ENCODE data around the gene PLEKHM3.

DNA sequence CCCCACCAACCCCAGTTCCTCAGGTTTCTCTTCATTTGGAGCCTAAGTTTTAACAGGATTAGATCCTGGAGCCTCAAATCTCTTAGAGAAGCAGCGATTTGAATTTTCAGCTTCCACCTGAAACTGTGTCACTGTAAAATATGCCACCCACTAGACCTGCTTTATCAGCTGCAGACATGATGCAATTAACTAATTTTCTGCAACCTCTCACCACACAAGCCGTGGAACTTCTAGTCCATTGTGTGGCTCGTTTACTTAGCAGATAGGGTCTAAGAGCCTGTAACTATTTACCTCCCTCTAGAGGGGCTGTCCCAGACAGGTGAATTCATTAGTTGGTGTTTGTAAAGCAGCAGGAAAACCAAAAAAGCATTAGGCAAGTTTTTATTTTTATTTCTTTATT lies 224.1 kb downstream of the PLEKHM3 start:
- TF ChIP-seq, protein P1, sequence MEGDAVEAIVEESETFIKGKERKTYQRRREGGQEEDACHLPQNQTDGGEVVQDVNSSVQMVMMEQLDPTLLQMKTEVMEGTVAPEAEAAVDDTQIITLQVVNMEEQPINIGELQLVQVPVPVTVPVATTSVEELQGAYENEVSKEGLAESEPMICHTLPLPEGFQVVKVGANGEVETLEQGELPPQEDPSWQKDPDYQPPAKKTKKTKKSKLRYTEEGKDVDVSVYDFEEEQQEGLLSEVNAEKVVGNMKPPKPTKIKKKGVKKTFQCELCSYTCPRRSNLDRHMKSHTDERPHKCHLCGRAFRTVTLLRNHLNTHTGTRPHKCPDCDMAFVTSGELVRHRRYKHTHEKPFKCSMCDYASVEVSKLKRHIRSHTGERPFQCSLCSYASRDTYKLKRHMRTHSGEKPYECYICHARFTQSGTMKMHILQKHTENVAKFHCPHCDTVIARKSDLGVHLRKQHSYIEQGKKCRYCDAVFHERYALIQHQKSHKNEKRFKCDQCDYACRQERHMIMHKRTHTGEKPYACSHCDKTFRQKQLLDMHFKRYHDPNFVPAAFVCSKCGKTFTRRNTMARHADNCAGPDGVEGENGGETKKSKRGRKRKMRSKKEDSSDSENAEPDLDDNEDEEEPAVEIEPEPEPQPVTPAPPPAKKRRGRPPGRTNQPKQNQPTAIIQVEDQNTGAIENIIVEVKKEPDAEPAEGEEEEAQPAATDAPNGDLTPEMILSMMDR (conservative IDR thresholded peaks at IDR 0.05; ENCODE audit: low read depth, low read length) = no peak
- TF ChIP-seq CEBPB (IDR thresholded peaks at IDR 0.05; ENCODE audit: low read depth, low read length) (no peak), POLR2A (IDR thresholded peaks at IDR 0.05; ENCODE audit: low read depth, low read length) (no peak), RCOR1 (IDR thresholded peaks at IDR 0.05; ENCODE audit: insufficient replicate concordance, low read length) (no peak), MXI1 (IDR thresholded peaks at IDR 0.05; ENCODE audit: borderline replicate concordance, low read depth, low read length) (no peak), RFX5 (IDR thresholded peaks at IDR 0.05; ENCODE audit: low read depth, low read length) (no peak), FOS (IDR thresholded peaks at IDR 0.05; ENCODE audit: low read depth, low read length) (no peak), MAZ (IDR thresholded peaks at IDR 0.05; ENCODE audit: borderline replicate concordance, low read depth, low read length) (no peak), RAD21 (IDR thresholded peaks at IDR 0.05; ENCODE audit: low read length) (no peak), SMC3 (IDR thresholded peaks at IDR 0.05; ENCODE audit: low read depth, low read length) (no peak), MAFK (IDR thresholded peaks at IDR 0.05; ENCODE audit: low read depth, low read length) (no peak)
- TF ChIP-seq, protein P2, sequence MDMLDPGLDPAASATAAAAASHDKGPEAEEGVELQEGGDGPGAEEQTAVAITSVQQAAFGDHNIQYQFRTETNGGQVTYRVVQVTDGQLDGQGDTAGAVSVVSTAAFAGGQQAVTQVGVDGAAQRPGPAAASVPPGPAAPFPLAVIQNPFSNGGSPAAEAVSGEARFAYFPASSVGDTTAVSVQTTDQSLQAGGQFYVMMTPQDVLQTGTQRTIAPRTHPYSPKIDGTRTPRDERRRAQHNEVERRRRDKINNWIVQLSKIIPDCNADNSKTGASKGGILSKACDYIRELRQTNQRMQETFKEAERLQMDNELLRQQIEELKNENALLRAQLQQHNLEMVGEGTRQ (IDR thresholded peaks at IDR 0.05; ENCODE audit: low read depth, low read length) = no peak

Measured in IMR-90 (cell line).